Omental fat pad (tissue), 4 donors: ENCODE results near the gene TMPRSS4. TPM values are rescaled to one million over a fixed set of nuclear protein-coding genes. Genes with fewer than 3 reads are reported as not detected.

Experiments used
- ATAC-seq: fragments of 150-250 bp; one replicate; pipeline ENCODE4 v1.9.1; 2016; ENCODE audit warnings: mild to moderate bottlenecking, moderate library complexity; ENCODE audit not compliant: low FRiP score
- DNase-seq: peaks from one replicate; pipeline ENCODE4 v3.0.0-alpha.2; 2019; ENCODE audit warnings: low spot score
- total RNA-seq, 4 donors: library from RNA; depleted of rRNA; stranded (reverse); fragments of >200 nt; gene quantifications; one replicate each; pipeline ENCODE4 v1.1.0, GENCODE V29; 2016
- TF ChIP-seq, protein P1 (sequence below), 3 donors: fragments of 450-650 bp; IDR thresholded peaks; one replicate each; pipeline ENCODE4 v1.5.1; 2016 to 2017; ENCODE audit warnings: antibody characterized with exemption in 3 of 3, mild to moderate bottlenecking in 3 of 3, moderate library complexity in 2 of 3

TMPRSS4 gene
- total RNA-seq, 4 donors from 2014 or later = not detected

DNA sequence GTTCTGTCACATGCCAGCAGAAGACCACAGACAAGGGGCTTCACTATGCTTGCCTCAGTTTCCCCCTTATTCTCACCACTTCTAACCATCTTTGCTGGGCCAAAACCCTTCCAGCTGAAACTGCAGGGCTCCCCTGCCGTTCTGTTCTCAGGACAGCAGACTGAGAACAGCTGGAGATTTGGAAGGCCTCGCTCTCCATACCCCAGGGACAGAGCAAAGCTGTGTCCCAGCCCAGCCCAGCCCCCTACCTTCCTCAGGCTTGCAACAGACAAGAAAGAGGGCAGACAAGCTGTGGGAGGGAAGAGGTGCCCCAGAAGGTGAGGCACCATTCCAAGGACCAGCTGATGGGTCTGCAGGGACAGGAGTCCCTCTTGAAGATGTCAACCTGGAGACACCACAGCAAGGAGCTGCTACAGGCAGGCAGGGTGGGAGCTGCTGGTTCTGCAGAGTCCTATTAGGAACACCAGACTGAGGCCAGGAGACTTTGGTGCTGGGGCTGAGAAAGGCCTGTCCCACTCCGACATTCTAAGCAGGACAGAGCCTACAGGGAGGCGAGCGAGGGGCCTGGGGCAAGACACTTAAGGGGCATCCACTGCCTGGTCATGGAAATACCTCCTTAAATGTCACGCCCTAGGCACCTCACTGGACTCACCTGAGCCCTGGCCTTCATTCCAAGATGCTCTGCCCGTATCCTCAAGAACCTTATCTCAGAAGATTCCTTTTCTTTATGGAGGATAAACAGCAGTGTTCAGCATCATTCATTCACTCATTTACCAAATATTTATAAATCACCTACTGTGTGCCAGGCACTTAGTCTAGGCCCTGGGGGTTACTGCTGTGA is 92.6 kb downstream of the TMPRSS4 start:
- TF ChIP-seq, protein P1, sequence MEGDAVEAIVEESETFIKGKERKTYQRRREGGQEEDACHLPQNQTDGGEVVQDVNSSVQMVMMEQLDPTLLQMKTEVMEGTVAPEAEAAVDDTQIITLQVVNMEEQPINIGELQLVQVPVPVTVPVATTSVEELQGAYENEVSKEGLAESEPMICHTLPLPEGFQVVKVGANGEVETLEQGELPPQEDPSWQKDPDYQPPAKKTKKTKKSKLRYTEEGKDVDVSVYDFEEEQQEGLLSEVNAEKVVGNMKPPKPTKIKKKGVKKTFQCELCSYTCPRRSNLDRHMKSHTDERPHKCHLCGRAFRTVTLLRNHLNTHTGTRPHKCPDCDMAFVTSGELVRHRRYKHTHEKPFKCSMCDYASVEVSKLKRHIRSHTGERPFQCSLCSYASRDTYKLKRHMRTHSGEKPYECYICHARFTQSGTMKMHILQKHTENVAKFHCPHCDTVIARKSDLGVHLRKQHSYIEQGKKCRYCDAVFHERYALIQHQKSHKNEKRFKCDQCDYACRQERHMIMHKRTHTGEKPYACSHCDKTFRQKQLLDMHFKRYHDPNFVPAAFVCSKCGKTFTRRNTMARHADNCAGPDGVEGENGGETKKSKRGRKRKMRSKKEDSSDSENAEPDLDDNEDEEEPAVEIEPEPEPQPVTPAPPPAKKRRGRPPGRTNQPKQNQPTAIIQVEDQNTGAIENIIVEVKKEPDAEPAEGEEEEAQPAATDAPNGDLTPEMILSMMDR (IDR thresholded peaks at IDR 0.05) = no peak
- DNase-seq (no peak), ATAC-seq (no peak)

DNA sequence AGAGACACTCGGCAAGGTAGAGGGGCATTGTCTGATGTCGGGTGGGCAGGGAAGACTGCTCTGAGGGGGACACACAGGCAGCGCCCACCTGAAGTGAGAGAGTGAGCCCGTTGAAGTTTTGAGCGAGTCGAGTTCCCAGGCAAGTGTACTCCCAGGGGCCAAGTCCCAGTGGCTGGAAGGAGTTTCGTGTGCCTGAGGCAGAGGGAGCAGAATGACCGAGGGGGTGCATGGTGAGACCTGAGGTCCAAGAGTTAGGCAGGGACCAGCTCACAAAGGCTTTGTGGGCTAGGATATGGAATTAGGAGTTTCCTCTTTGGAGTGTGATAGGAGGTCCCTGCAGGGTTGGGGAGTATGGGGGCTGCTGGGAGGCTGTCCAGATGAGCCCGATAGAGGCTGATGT is 93.4 kb downstream of the TMPRSS4 start:
- DNase-seq (no peak), ATAC-seq (no peak)
- TF ChIP-seq, protein P1 (IDR thresholded peaks at IDR 0.05) = no peak

DNA sequence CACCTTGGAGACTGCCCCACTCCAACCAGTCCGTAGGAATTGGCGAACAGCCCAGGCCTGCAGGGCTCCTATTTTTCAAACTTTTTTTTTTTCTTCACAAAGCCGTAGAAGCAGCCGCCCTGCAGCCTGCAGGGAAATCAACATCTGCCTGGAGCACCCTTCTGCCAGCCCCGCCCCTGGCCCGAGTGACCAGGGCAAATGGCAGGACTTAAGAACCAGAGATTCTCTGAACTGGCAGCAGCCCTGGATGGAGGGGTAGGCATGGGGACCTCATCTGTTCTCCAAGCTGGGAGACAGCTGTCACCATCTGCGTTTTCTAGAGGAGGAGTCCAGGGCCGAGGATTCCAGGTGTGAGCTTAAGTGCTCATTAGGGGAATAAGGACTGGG is 94.0 kb downstream of the TMPRSS4 start:
- no peak for ATAC-seq
- DNase-seq = no peak
- TF ChIP-seq, protein P1 (IDR thresholded peaks at IDR 0.05) = no peak

Other genes starting within 250 kb of the TMPRSS4 start
- gene FXYD6, start 200.4 kb upstream of the TMPRSS4 start, total RNA-seq = 10 to 100 TPM; 21.5 to 79.9 (median 25.6) TPM
- gene TMPRSS13, start 147.7 kb upstream of the TMPRSS4 start, total RNA-seq = under 1 TPM in 1 of 4 donors, not detected in 3; 0.50 TPM
- 10 to 100 TPM; 23.2 to 65.9 (median 44.4) TPM for gene IL10RA, start 90.7 kb upstream of the TMPRSS4 start, total RNA-seq
- gene SMIM35, start 9.9 kb downstream of the TMPRSS4 start, total RNA-seq = under 1 TPM in 1 of 4 donors, not detected in 3; 0.47 TPM
- gene SCN4B, start 75.7 kb downstream of the TMPRSS4 start, total RNA-seq = 10 to 100 TPM in 1 of 4 donors, 1 to 10 TPM in 3; 1.1 to 10.2 (median 2.0) TPM
- gene SCN2B, start 99.6 kb downstream of the TMPRSS4 start, total RNA-seq = under 1 TPM in 2 of 4 donors, not detected in 2; 0.28 to 0.47 TPM
- gene JAML, start 147.9 kb downstream of the TMPRSS4 start, total RNA-seq = 10 to 100 TPM in 3 of 4 donors, 1 to 10 TPM in 1; 9.9 to 35.9 (median 13.7) TPM
- 1 to 10 TPM; 1.3 to 2.5 (median 2.4) TPM for gene MPZL3, start 175.3 kb downstream of the TMPRSS4 start, total RNA-seq
- gene MPZL2, start 187.2 kb downstream of the TMPRSS4 start, total RNA-seq = 10 to 100 TPM in 3 of 4 donors, 1 to 10 TPM in 1; 6.8 to 56.6 (median 33.6) TPM
- 1 to 10 TPM; 2.8 to 4.1 (median 3.0) TPM for gene CD3E, start 227.7 kb downstream of the TMPRSS4 start, total RNA-seq